Vagina (tissue), 2 donors: ENCODE data around the gene SLC25A15.

Source experiments
- CTCF ChIP-seq, 3 experiments: fragments of 450-650 bp in 2 of 3; fragments of 200-600 bp in 1 of 3; sonication (generic) in 1 of 3; IDR thresholded peaks; one replicate each; pipeline ENCODE4 v1.5.1; 2017 to 2019; ENCODE audit warnings: antibody characterized with exemption in 3 of 3, mild to moderate bottlenecking in 2 of 3, moderate library complexity in 2 of 3
- POLR2A ChIP-seq, 2 donors: fragments of 450-650 bp; IDR thresholded peaks; one replicate each; pipeline ENCODE4 v1.6.1; 2017; ENCODE audit warnings: antibody characterized with exemption in 2 of 2, mild to moderate bottlenecking in 2 of 2, moderate library complexity in 2 of 2

- TF ChIP-seq POLR2A (IDR thresholded peaks at IDR 0.05) = no peak
- no peak for TF ChIP-seq CTCF (IDR thresholded peaks at IDR 0.05)
Observed at GRCh38 chr13:40765602-40766001, 23.8 kb upstream of the SLC25A15 start.
